LNCaP clone FGC (cell line): ENCODE results near the gene SLC43A1.

ENCODE experiments used
- DNase-seq: peaks from one replicate; pipeline ENCODE4 v3.0.0-alpha.2; 2011; ENCODE audit warnings: low read depth
- H3K4me3 ChIP-seq: 2 replicates; pipeline ENCODE4 v1.5.1; 2011; ENCODE audit warnings: mild to moderate bottlenecking, low read depth, low read length, control low read depth
- CTCF ChIP-seq: IDR thresholded peaks from 2 replicates; pipeline ENCODE4 v1.5.1; 2012; ENCODE audit warnings: mild to moderate bottlenecking; ENCODE audit not compliant: control insufficient read depth, insufficient read depth; ENCODE audit errors: extremely low read depth

Gene SLC43A1

DNA sequence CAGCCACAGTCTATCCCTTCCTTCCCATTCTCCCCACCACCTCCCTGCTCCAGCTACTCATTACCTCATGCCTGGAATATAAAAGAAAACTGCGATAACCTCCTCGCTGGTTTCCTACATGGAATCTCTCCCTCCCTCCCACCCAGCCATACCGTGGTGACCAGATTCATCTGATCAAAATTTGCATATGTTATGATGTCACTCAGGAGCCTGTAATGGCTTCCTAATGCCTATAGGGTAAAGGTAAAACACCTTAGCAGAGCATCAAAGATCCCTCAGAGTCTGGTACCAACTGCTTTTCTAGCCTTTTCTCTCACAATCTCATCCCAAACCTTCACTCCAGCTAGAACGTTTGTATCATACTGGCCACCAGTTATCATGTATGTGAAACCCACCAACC lies 35.6 kb downstream of the SLC43A1 start:
- no peak overlapping the region for H3K4me3 ChIP-seq
- TF ChIP-seq CTCF, result no peak
- DNase-seq, result no peak

DNA sequence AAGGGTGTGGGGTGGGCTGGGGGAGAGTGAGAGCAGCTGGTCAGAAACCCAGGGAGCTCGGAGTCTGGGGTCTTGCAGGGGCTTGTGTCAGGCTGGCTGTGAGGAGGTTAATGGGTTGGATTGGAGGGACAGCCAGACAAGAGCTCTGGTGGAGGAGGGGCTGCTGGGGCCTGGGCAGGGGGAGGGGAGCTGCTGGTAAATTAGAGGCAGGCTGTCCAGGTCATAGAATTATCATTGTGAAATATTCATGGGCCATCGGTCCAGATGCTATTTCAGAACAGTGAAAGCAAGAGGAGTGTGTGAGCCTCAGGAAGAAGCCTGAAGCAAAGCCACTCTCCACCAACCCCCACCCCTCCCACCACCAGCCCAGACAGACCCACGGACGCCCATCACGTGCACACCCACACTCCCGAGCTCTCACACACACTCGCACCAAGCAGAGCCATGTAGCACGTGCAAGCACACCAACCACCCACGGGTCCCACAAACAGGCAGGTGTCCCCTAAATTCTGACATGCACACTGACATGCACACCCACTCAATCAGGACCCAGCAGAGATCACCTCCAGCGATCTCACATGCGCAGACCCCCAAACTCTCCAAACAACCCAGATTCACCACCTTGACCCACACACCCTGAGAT lies 36.4 kb downstream of the SLC43A1 start:
- H3K4me3 ChIP-seq, result no peak overlapping the region
- no peak for DNase-seq
- TF ChIP-seq CTCF, result no peak

DNA sequence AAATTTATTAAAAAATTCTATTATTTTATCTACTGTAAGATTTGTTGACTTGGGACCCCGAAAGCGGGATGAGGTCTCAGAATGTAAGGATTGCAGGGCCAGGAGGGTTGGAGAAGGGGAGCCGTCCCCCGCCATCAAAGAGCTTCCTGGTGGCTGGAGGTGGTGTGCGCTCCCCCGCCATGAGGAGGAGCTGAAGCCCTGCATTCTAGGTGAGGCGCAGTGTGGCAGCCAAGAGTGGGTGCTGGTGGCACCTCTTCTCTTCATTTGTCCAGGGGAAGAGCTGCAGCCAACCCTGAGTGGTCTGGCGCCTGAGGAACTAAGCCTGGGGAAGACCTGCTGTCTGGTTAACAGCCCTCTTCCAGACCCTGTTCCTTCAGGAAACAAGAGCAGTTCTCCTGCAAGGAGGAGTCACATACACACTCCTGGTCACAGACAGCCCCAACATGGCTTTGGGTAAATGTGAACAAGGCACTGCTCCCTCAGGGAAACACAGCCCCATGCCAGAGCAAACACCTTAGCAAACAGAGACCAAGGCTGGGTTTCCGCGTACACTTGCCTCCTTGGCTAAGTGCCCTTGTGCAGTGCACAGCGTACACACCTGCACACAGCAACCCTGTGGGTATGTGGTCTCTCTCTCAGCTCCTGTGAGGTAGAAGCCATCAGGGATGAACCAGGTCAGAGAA lies 37.9 kb downstream of the SLC43A1 start:
- no peak for TF ChIP-seq CTCF
- peak; percentile 94 for DNase-seq
- no peak overlapping the region for H3K4me3 ChIP-seq

DNA sequence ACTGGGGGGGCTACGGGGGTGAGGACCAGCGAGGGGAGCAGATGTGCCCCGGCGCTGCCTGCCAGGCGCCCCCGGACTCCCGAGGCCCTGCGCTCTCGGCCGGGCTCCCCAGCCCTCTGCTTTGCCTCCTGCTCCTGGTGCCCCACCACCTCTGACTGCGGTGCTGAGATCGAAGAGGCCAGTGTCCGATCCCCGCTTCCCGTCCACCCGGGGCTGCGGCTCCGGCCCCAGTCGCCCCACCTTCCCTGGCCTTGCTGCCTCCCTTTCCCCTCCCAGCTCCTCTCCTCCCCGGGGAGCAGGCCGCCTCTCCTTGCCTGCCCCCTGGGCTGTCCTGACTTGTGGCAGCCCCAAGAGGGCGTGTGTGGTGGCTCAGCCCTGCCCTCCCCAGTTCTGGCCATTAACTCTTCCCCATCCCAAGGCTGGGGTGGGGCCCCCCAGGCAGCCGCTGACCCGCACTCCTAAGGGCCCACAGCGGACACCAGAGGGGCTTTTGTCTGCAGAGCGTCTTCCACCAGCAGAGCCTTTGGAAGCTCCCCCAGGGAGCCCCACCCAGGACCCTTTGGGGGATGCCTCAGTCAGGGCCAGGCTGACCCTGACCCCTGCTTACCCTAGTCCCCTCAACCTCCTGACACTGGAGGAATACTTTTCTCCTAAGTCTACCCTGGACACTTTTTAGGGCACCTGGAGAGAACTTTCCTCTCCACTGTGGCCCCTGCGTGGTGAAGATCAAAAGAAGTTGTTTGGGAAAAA lies 38.6 kb downstream of the SLC43A1 start:
- no peak for DNase-seq
- TF ChIP-seq CTCF, result no peak
- H3K4me3 ChIP-seq, result no peak overlapping the region

DNA sequence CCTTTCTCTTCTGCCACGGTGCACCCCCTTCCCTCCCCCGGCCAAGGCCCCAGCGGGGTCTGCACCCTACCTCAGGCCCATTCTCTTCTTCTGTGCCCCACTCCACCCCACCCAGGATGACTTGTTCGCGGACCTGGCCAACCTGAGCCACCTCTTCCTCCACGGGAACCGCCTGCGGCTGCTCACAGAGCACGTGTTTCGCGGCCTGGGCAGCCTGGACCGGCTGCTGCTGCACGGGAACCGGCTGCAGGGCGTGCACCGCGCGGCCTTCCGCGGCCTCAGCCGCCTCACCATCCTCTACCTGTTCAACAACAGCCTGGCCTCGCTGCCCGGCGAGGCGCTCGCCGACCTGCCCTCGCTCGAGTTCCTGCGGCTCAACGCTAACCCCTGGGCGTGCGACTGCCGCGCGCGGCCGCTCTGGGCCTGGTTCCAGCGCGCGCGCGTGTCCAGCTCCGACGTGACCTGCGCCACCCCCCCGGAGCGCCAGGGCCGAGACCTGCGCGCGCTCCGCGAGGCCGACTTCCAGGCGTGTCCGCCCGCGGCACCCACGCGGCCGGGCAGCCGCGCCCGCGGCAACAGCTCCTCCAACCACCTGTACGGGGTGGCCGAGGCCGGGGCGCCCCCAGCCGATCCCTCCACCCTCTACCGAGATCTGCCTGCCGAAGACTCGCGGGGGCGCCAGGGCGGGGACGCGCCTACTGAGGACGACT lies 39.3 kb downstream of the SLC43A1 start:
- DNase-seq, result no peak
- H3K4me3 ChIP-seq, result no peak overlapping the region

DNA sequence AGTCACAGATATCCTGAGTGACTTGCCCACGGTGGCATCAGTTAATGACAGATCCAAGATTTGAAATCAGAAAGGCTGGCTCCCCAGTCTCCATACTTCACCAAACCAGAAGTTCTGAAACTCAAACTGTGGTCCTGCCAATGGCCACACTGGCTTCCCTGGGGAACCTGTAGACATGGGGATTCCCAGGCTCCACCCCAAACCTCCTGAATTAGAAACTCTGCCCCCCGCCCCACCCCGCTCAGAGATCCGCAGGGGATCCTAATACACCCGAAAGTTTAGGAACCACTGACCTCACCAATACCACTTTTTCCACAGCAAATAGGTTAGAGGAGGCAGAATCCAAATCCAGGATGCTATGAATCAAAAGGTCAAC lies 39.8 kb downstream of the SLC43A1 start:
- DNase-seq, result no peak
- TF ChIP-seq CTCF, result no peak
- H3K4me3 ChIP-seq, result no peak overlapping the region

More for the DNA sequence above, 39.3 kb downstream of the SLC43A1 start:
- TF ChIP-seq CTCF, result no peak
